Thyroid gland (tissue), 4 donors: ENCODE measurements around the gene UBE2F. TPM values are rescaled to one million over a fixed set of nuclear protein-coding genes. Genes with fewer than 3 reads are reported as not detected.

Experiments used
- DNase-seq, 2 donors: peaks; one replicate each; pipeline ENCODE4 v3.0.0-alpha.2; 2019
- H3K27ac ChIP-seq, 3 donors: fragments of 200-600 bp; sonication (generic); 1 replicate in 2 of 3; 2 replicates in 1 of 3; pipeline ENCODE4 v1.5.1; 2016 to 2019; ENCODE audit warnings: mild to moderate bottlenecking in 1 of 3, moderate library complexity in 1 of 3
- H3K27me3 ChIP-seq: fragments of 200-600 bp; sonication (generic); one replicate; pipeline ENCODE4 v1.5.1; 2019
- H3K36me3 ChIP-seq, 2 donors: fragments of 200-600 bp; sonication (generic); one replicate each; pipeline ENCODE4 v1.5.1; 2016 to 2019
- H3K4me1 ChIP-seq, 2 donors: fragments of 200-600 bp; sonication (generic); one replicate each; pipeline ENCODE4 v1.5.1; 2017 to 2019
- H3K4me3 ChIP-seq, 3 donors: fragments of 200-600 bp; sonication (generic); replicated peaks in 1 of 3; 1 replicate in 2 of 3; 2 replicates in 1 of 3; pipeline ENCODE4 v1.5.1; 2016; ENCODE audit warnings: mild to moderate bottlenecking in 1 of 3
- H3K9me3 ChIP-seq: fragments of 200-600 bp; sonication (generic); one replicate; pipeline ENCODE4 v1.5.1; 2017
- CTCF ChIP-seq, 6 experiments: fragments of 200-600 bp in 3 of 6; fragments of 450-650 bp in 3 of 6; sonication (generic) in 3 of 6; IDR thresholded peaks; one replicate each; pipeline ENCODE4 v1.5.1; 2016 to 2019; ENCODE audit warnings: antibody characterized with exemption in 6 of 6, mild to moderate bottlenecking in 2 of 6, inconsistent platforms in 1 of 6, moderate library complexity in 1 of 6
- POLR2A ChIP-seq, 2 donors: fragments of 450-650 bp; IDR thresholded peaks; one replicate each; pipeline ENCODE4 v1.6.1; 2017; ENCODE audit warnings: antibody characterized with exemption in 2 of 2, mild to moderate bottlenecking in 2 of 2, moderate library complexity in 1 of 2
- WGBS, 2 donors: methylation state at CpG; one replicate each; pipeline ENCODE4 v1.1.5; 2017; 5-methylcytosine and 5-hydroxymethylcytosine counted together
- intact Hi-C: fragments of 100-400 bp; cut with DNase I; formaldehyde crosslinking; loops from one replicate; pipeline ENCODE4 v1.15.1; 2023
- total RNA-seq, 4 donors: library from RNA; depleted of rRNA; stranded (reverse); fragments of >200 nt; gene quantifications; one replicate each; pipeline ENCODE4 v1.2.3, GENCODE V29; 2016

UBE2F gene
- total RNA-seq, 4 donors from 2014 or later = 79.8 to 134 (median 122) TPM

GRCh38 chr2:237935740-237936452 is 30.9 kb upstream of the UBE2F start:
- no peak for DNase-seq
- WGBS, 2 donors = 82 to 90% methylated on average over 11 of the region's 11 CpGs

GRCh38 chr2:237939251-237939650 is 27.6 kb upstream of the UBE2F start:
- no peak overlapping the region for H3K27ac ChIP-seq
- intact Hi-C loops = no loop called here
- no peak for DNase-seq
- H3K4me1 ChIP-seq = no peaks in the 10 kb centered on the region
- H3K9me3 ChIP-seq = no peaks in the 10 kb centered on the region
- H3K36me3 ChIP-seq = no peaks in the 10 kb centered on the region
- no peak for TF ChIP-seq CTCF (IDR thresholded peaks at IDR 0.05)
- no peak for TF ChIP-seq POLR2A (IDR thresholded peaks at IDR 0.05)
- no peak overlapping the region for H3K4me3 ChIP-seq
- H3K27me3 ChIP-seq = no peaks in the 10 kb centered on the region

More at GRCh38 chr2:237935740-237936452, 30.9 kb upstream of the UBE2F start:
- peaks cover 9 to 10% of the 10 kb centered on the region in 2 donors for H3K4me1 ChIP-seq
- no peak overlapping the region for H3K27ac ChIP-seq
- no peaks in the 10 kb centered on the region for H3K27me3 ChIP-seq
- H3K4me3 ChIP-seq = no peak overlapping the region
- TF ChIP-seq POLR2A (IDR thresholded peaks at IDR 0.05) = no peak
- TF ChIP-seq CTCF (IDR thresholded peaks at IDR 0.05) = no peak
- intact Hi-C loops = no loop called here
- no peaks in the 10 kb centered on the region for H3K36me3 ChIP-seq
- no peaks in the 10 kb centered on the region for H3K9me3 ChIP-seq

GRCh38 chr2:237940828-237941227 is 26.0 kb upstream of the UBE2F start:
- Histone ChIP-seq H3K4me1 (no peaks in the 10 kb centered on the region), H3K36me3 (no peaks in the 10 kb centered on the region), H3K4me3 (no peak overlapping the region), H3K27ac (no peak overlapping the region), H3K9me3 (no peaks in the 10 kb centered on the region), H3K27me3 (no peaks in the 10 kb centered on the region)
- no peak for DNase-seq
- TF ChIP-seq CTCF (IDR thresholded peaks at IDR 0.05) (no peak), POLR2A (IDR thresholded peaks at IDR 0.05) (no peak)
- intact Hi-C loops = no loop called here

GRCh38 chr2:237941239-237941638 is 25.6 kb upstream of the UBE2F start:
- TF ChIP-seq CTCF (IDR thresholded peaks at IDR 0.05) (no peak), POLR2A (IDR thresholded peaks at IDR 0.05) (no peak)
- no peak for DNase-seq
- 68 to 86% methylated on average over 2 of the region's 2 CpGs for WGBS, 2 donors
- no peak overlapping the region for H3K4me3 ChIP-seq
- H3K27me3 ChIP-seq = no peaks in the 10 kb centered on the region
- no peak overlapping the region for H3K27ac ChIP-seq
- no peaks in the 10 kb centered on the region for H3K4me1 ChIP-seq
- H3K36me3 ChIP-seq = no peaks in the 10 kb centered on the region
- H3K9me3 ChIP-seq = no peaks in the 10 kb centered on the region
- intact Hi-C loops = no loop called here

GRCh38 chr2:237942513-237942899 is 24.3 kb upstream of the UBE2F start:
- no peak overlapping the region for H3K4me3 ChIP-seq
- no peaks in the 10 kb centered on the region for H3K9me3 ChIP-seq
- intact Hi-C loops = no loop called here
- WGBS, 2 donors = 70 to 72% methylated on average over 3 of the region's 3 CpGs
- H3K27ac ChIP-seq = no peak overlapping the region
- H3K36me3 ChIP-seq = no peaks in the 10 kb centered on the region
- no peak for DNase-seq
- no peak for TF ChIP-seq CTCF (IDR thresholded peaks at IDR 0.05)
- TF ChIP-seq POLR2A (IDR thresholded peaks at IDR 0.05) = no peak
- no peaks in the 10 kb centered on the region for H3K27me3 ChIP-seq
- H3K4me1 ChIP-seq = no peaks in the 10 kb centered on the region
